ENCODE data around the gene NKX1-1. TPM values are rescaled to one million over a fixed set of nuclear protein-coding genes. Genes with fewer than 3 reads are reported as not detected.
A peak's percentile ranks its signal among the peaks of the same experiment; 100 is the strongest.

The NKX1-1 gene
- total RNA-seq, 1 donor from 2014 or later: not detected

- no peak overlapping the region for H3K4me3 ChIP-seq (ENCODE audit: low read depth, low read length)
- TF ChIP-seq CTCF (conservative IDR thresholded peaks at IDR 0.05; ENCODE audit: low read depth, low read length): no peak
- DNase-seq (ENCODE audit: low read depth): no peak
These were observed 47.7 kb downstream of the NKX1-1 start for GRCh38 chr4:1358421-1359143.

DNA sequence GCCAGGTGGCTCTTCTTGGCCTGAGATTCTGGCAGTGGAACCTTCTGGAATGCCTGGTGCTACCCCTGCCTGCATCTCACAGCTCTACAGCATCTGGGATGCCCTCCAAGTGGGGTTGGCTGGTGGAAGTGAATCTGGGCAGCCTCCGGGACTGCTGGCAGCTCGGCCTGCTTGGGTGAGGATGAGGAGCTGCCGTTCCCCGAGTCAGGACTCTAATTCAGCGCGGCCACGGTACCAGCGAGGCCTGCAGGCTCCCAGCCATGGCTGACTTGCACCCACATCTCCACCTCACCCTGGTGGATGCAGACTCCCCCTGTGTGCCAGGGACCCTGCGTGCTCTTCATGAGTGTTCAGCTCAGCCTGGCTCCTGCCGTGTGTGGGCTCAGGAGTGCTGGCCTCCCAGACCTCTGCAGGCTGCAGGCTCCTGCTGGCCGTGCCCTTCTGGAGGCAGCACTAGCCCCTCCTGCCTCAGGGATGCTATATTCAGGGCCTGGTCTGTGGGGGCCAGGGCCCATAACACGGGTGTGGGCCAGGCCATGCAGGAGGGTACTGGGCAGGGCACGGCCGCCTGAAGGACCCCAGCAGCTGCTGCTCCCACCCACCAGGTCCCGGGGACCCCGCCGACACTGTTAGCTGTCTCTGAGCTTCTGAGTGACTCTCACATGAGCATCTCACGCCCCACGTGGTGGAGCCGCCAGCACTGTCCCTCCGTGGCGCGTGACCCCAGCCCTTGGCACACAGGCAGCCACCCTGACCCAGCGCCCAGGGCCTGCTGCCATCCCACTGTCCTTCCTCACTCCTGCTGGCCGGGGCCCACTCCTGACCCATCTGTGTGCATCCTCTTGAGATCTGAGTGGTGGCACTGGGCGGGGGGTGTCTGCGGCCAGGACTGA lies 48.6 kb downstream of the NKX1-1 start:
- DNase-seq (ENCODE audit: low read depth): no peak
- H3K4me3 ChIP-seq (ENCODE audit: low read depth, low read length): no peak overlapping the region
- TF ChIP-seq CTCF (conservative IDR thresholded peaks at IDR 0.05; ENCODE audit: low read depth, low read length): no peak

DNA sequence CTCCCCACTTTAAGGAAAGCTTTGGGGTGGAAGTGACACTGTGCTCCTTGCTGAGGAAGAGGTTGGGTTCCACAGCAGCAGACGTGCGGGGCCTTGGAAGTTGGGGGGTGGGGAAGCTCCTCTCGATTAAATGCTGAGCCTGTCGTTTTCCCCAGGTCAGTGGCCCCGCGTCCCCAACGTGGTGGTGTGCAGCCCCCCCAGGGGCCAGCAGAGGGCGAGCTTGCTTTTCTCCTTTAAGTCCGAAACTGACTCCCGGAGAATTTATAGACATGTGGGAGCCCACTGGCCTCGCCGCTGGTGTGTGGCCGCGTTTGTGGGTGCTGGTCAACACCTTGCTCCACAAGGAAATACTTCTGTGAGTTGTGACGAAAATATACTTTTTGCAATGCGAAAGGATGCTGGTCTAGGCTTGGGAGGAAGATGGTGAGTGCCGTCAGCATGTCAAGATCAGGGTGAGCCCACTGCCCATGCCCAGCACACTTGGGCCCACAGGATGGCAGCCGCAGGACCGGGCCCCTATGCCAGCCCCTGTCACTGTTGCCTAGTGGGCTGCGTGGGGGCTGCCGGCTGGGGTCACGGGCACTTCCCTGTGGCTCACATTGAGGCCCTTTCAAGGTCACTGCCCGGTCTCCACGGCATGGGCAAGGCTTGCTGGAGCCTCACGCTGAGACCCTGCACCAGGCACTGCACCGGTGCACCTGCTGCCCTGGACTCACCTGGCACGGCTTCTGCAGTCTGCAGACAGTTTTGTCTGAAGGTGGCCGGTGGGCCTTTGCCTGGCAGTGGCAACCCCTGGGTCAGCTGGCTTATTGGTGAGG lies 49.9 kb downstream of the NKX1-1 start:
- no peak for DNase-seq (ENCODE audit: low read depth)
- peak; percentile 81 for TF ChIP-seq CTCF (conservative IDR thresholded peaks at IDR 0.05; ENCODE audit: low read depth, low read length)

DNA sequence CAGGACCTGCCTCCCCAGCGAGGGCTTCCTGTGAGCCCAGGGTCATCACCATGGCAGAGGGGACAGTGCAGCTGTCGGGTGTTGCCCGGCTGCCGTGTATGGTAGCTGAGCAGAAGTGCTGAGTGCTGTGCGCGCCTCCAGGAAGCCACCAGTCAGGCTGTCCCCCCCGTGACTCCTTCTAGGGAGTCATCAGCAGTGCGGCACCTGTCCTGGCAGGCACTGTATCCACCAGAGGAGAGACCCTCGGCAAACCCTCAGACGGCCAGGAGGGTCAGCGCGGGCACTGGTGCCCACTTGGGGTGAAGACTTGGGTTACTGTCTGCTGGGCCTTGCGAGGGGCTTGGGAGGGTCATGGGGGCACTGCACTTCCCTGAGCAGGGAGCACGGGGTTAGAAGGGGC lies 50.9 kb downstream of the NKX1-1 start:
- H3K4me3 ChIP-seq (ENCODE audit: low read depth, low read length): no peak overlapping the region
- no peak for TF ChIP-seq CTCF (conservative IDR thresholded peaks at IDR 0.05; ENCODE audit: low read depth, low read length)
- DNase-seq (ENCODE audit: low read depth): no peak

More for the DNA sequence above, 49.9 kb downstream of the NKX1-1 start:
- H3K4me3 ChIP-seq (ENCODE audit: low read depth, low read length): no peak overlapping the region

DNA sequence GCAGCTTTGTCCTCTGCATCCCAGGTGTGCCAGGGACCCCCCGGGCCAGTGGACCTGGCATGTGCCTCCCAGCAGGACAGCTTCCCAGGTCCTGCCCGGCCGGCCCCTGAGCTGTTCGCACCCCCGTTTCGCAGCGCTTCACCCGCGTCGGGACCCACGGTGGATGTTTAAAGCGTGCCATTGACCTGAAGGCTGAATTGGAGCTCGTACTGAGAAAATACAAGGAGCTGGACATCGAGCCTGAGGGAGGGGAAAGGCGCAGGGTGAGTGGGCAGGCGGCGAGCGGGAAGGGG lies 51.3 kb downstream of the NKX1-1 start:
- no peak overlapping the region for H3K4me3 ChIP-seq (ENCODE audit: low read depth, low read length)
- TF ChIP-seq CTCF (conservative IDR thresholded peaks at IDR 0.05; ENCODE audit: low read depth, low read length): no peak
- no peak for DNase-seq (ENCODE audit: low read depth)

DNA sequence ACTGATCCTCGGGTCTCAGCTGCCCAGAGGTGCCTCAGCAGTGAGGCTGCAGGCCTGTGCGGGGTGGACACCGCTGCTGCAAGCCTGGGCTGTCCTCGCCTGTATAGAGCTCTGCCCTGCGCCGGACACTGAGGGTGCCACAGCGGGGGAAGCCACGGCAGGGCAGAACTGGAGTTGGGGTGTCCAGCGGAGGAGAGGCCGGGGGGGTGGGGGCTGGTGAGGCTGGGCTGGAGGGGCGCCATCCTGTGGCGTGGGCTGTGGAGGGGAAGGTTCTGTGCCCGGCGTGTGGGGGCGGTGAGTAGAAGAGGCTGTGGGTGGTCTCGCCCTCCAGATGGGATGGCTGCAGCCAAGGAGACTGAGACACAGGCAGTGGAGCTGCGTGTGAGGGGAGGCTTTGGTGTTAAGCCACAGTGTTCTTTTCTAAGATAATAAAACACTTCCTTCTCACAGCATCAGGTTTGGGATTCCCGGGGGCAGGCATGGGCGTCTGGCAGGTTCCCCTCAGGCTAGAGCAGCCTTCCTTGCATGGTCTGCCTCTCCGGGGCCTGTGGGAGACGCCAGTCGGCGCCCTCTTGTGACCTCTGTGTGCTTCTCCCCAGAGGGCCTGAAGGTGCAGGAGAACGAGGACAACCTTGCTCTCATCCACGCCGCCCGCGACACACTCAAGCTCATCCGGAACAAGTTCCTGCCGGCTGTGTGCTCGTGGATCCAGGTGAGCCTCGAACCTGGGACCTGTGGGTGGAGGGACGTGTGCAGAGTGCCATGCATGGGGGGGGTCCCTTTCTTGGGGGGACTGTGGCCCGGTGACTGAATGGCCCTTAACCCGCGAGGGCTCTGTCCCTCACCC lies 51.9 kb downstream of the NKX1-1 start:
- no peak for TF ChIP-seq CTCF (conservative IDR thresholded peaks at IDR 0.05; ENCODE audit: low read depth, low read length)
- no peak overlapping the region for H3K4me3 ChIP-seq (ENCODE audit: low read depth, low read length)
- no peak for DNase-seq (ENCODE audit: low read depth)

Data from epithelial cell of proximal tubule (primary cell).